H1 (cell line): Measurements from ENCODE around the gene ALLC. TPM values are rescaled to one million over a fixed set of nuclear protein-coding genes. Genes with fewer than 3 reads are reported as not detected.

Source experiments
- BRCA1 ChIP-seq: IDR thresholded peaks from 2 replicates; pipeline ENCODE4 v1.6.1; 2012; ENCODE audit warnings: low read depth, low read length, improper control_type of control experiment
- JUND ChIP-seq: IDR thresholded peaks from 2 replicates; pipeline ENCODE4 v1.6.1; 2011; ENCODE audit warnings: mild to moderate bottlenecking, improper control_type of control experiment, low read length
- MAFK ChIP-seq: IDR thresholded peaks from 2 replicates; pipeline ENCODE4 v1.6.1; 2012; ENCODE audit warnings: low read depth, mild to moderate bottlenecking, improper control_type of control experiment, low read length
- POU5F1 ChIP-seq: IDR thresholded peaks from 2 replicates; pipeline ENCODE4 v1.6.1; 2011; ENCODE audit warnings: low read depth, mild to moderate bottlenecking, low read length, moderate library complexity
- RNF2 ChIP-seq: fragments of 200-900, 300-1000 bp; sonication (generic); IDR thresholded peaks from 2 replicates; pipeline ENCODE4 v1.7.1; 2016; ENCODE audit warnings: borderline replicate concordance, low read depth, mild to moderate bottlenecking, antibody characterized with exemption, low read length; ENCODE audit not compliant: poor library complexity, severe bottlenecking; ENCODE audit errors: missing control alignments
- SAP30 ChIP-seq: fragments of 300-600 bp; sonication (generic); IDR thresholded peaks from 2 replicates; pipeline ENCODE4 v1.7.1; 2012; ENCODE audit warnings: low read length, moderate library complexity, mild to moderate bottlenecking, inconsistent platforms; ENCODE audit not compliant: insufficient read depth, insufficient replicate concordance
- TEAD4 ChIP-seq: IDR thresholded peaks from 2 replicates; pipeline ENCODE4 v1.6.1; 2012; ENCODE audit warnings: low read depth, low read length, inconsistent platforms, mixed read lengths
- YY1 ChIP-seq: IDR thresholded peaks from 2 replicates; pipeline ENCODE4 v1.6.1; 2011; ENCODE audit warnings: low read depth, mild to moderate bottlenecking, low read length
- polyA plus RNA-seq, 7 experiments: library from polyadenylated mRNA; depleted of rRNA in 3 of 7; stranded (reverse) in 5 of 7; unstranded in 2 of 7; fragments of >200 nt in 5 of 7; fragments of 200-250 nt in 2 of 7; gene quantifications; 1 replicate in 5 of 7; 2 replicates in 1 of 7; 4 replicates in 1 of 7; pipeline versions ENCODE4 v1.2.1 to v1.2.3, GENCODE V29; 2011 to 2013; ENCODE audit warnings: missing spikeins in 2 of 7, mixed read lengths in 2 of 7
- total RNA-seq: library from RNA; stranded (reverse); fragmentation: NEBNext Ultra II Directional; extraction: Animal tissue kit (Norgen Biotek cat#: 25700); gene quantifications from 2 replicates; pipeline ENCODE4 v1.2.1, GENCODE V29; 2021
- TF ChIP-seq, protein P1 (sequence below): fragments of 300-600 bp; sonication (generic); IDR thresholded peaks from 2 replicates; pipeline ENCODE4 v1.7.1; 2012; ENCODE audit warnings: low read length, moderate library complexity, mild to moderate bottlenecking, inconsistent platforms; ENCODE audit not compliant: insufficient replicate concordance
- TF ChIP-seq, protein P2 (sequence below): IDR thresholded peaks from 2 replicates; pipeline ENCODE4 v1.6.1; 2012; ENCODE audit warnings: low read length, inconsistent platforms

Gene ALLC
- total and polyA plus RNA-seq, 2 of the 8 experiments (the other 6 are each of a cell fraction or from before 2014, with no cell fraction given) = not detected

DNA sequence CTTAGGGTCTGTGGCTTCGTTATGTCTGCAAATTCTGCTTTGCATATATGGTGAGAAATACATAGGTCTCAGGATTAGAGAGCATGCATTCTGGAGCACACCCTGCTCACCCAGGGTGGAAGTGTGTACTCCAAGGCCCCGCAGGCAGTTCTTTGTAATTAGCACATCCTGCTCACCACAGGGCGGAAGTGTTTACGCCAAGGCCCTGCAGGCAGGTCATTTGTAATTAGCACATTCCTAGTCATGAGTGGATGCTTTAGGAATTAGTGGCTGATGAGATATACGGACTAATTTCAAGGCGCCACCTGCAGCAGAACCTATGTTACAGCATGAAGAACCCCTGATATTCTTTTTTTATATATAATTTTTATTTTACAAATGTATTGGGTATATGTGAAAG, 4.2 kb downstream of the ALLC start (continued):
- TF ChIP-seq, protein P1, sequence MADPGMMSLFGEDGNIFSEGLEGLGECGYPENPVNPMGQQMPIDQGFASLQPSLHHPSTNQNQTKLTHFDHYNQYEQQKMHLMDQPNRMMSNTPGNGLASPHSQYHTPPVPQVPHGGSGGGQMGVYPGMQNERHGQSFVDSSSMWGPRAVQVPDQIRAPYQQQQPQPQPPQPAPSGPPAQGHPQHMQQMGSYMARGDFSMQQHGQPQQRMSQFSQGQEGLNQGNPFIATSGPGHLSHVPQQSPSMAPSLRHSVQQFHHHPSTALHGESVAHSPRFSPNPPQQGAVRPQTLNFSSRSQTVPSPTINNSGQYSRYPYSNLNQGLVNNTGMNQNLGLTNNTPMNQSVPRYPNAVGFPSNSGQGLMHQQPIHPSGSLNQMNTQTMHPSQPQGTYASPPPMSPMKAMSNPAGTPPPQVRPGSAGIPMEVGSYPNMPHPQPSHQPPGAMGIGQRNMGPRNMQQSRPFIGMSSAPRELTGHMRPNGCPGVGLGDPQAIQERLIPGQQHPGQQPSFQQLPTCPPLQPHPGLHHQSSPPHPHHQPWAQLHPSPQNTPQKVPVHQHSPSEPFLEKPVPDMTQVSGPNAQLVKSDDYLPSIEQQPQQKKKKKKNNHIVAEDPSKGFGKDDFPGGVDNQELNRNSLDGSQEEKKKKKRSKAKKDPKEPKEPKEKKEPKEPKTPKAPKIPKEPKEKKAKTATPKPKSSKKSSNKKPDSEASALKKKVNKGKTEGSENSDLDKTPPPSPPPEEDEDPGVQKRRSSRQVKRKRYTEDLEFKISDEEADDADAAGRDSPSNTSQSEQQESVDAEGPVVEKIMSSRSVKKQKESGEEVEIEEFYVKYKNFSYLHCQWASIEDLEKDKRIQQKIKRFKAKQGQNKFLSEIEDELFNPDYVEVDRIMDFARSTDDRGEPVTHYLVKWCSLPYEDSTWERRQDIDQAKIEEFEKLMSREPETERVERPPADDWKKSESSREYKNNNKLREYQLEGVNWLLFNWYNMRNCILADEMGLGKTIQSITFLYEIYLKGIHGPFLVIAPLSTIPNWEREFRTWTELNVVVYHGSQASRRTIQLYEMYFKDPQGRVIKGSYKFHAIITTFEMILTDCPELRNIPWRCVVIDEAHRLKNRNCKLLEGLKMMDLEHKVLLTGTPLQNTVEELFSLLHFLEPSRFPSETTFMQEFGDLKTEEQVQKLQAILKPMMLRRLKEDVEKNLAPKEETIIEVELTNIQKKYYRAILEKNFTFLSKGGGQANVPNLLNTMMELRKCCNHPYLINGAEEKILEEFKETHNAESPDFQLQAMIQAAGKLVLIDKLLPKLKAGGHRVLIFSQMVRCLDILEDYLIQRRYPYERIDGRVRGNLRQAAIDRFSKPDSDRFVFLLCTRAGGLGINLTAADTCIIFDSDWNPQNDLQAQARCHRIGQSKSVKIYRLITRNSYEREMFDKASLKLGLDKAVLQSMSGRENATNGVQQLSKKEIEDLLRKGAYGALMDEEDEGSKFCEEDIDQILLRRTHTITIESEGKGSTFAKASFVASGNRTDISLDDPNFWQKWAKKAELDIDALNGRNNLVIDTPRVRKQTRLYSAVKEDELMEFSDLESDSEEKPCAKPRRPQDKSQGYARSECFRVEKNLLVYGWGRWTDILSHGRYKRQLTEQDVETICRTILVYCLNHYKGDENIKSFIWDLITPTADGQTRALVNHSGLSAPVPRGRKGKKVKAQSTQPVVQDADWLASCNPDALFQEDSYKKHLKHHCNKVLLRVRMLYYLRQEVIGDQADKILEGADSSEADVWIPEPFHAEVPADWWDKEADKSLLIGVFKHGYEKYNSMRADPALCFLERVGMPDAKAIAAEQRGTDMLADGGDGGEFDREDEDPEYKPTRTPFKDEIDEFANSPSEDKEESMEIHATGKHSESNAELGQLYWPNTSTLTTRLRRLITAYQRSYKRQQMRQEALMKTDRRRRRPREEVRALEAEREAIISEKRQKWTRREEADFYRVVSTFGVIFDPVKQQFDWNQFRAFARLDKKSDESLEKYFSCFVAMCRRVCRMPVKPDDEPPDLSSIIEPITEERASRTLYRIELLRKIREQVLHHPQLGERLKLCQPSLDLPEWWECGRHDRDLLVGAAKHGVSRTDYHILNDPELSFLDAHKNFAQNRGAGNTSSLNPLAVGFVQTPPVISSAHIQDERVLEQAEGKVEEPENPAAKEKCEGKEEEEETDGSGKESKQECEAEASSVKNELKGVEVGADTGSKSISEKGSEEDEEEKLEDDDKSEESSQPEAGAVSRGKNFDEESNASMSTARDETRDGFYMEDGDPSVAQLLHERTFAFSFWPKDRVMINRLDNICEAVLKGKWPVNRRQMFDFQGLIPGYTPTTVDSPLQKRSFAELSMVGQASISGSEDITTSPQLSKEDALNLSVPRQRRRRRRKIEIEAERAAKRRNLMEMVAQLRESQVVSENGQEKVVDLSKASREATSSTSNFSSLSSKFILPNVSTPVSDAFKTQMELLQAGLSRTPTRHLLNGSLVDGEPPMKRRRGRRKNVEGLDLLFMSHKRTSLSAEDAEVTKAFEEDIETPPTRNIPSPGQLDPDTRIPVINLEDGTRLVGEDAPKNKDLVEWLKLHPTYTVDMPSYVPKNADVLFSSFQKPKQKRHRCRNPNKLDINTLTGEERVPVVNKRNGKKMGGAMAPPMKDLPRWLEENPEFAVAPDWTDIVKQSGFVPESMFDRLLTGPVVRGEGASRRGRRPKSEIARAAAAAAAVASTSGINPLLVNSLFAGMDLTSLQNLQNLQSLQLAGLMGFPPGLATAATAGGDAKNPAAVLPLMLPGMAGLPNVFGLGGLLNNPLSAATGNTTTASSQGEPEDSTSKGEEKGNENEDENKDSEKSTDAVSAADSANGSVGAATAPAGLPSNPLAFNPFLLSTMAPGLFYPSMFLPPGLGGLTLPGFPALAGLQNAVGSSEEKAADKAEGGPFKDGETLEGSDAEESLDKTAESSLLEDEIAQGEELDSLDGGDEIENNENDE = no peak
- TF ChIP-seq BRCA1 (no peak), RNF2 (no peak), MAFK (no peak), POU5F1 (no peak), JUND (peak; percentile 58; the same call in 1 of the 2 replicates), SAP30 (no peak), TEAD4 (0 out of 2 replicates have a peak, but pooled peaks have one; percentile 47), YY1 (no peak)
- TF ChIP-seq, protein P2, sequence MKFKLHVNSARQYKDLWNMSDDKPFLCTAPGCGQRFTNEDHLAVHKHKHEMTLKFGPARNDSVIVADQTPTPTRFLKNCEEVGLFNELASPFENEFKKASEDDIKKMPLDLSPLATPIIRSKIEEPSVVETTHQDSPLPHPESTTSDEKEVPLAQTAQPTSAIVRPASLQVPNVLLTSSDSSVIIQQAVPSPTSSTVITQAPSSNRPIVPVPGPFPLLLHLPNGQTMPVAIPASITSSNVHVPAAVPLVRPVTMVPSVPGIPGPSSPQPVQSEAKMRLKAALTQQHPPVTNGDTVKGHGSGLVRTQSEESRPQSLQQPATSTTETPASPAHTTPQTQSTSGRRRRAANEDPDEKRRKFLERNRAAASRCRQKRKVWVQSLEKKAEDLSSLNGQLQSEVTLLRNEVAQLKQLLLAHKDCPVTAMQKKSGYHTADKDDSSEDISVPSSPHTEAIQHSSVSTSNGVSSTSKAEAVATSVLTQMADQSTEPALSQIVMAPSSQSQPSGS = no peak
